Mesenteric fat pad (tissue), 1 donor: ENCODE data around the gene AGGF1. TPM values are rescaled to one million over a fixed set of nuclear protein-coding genes. Genes with fewer than 3 reads are reported as not detected.
"Not testable (repeated sequence)": the region's sequence is repeated elsewhere in the genome, so short reads cannot be mapped to it uniquely, and the experiment has no call there.

ENCODE experiments used
- DNase-seq: peaks from one replicate; pipeline ENCODE4 v3.0.0-alpha.2; 2020; ENCODE audit warnings: low spot score
- total RNA-seq: library from RNA; stranded (reverse); fragmentation: NEBNext Ultra II Directional; extraction: Animal tissue kit (Norgen Biotek cat#: 25700); gene quantifications from one replicate; pipeline ENCODE4 v1.2.1, GENCODE V29; 2021
- donor health status: DM: yes; HTN: yes; CAD: no.

Gene AGGF1
- total RNA-seq, 1 donor from 2014 or later: 21.7 TPM

- DNase-seq: no peak
Measured at GRCh38 chr5:77022511-77023417, 7.4 kb upstream of the AGGF1 start.

- DNase-seq: no peak
Measured at GRCh38 chr5:77024490-77024889, 5.7 kb upstream of the AGGF1 start.

GRCh38 chr5:77028631-77029375 lies 1.4 kb upstream of the AGGF1 start:
- DNase-seq: no peak

GRCh38 chr5:77029376-77029885 lies 773 bp upstream of the AGGF1 start:
- no peak for DNase-seq

GRCh38 chr5:77031891-77032290 lies 1.7 kb downstream of the AGGF1 start:
- DNase-seq: no peak

- no peak for DNase-seq
Measured at GRCh38 chr5:77032635-77033034, 2.4 kb downstream of the AGGF1 start.

GRCh38 chr5:77033338-77033737 lies 3.1 kb downstream of the AGGF1 start:
- DNase-seq: no peak

- DNase-seq: no peak
Measured at GRCh38 chr5:77035950-77036349, 5.7 kb downstream of the AGGF1 start.

- DNase-seq: no peak
Measured at GRCh38 chr5:77046416-77047073, 16.3 kb downstream of the AGGF1 start.

- no peak for DNase-seq
Measured at GRCh38 chr5:77064040-77064439, 33.8 kb downstream of the AGGF1 start.

GRCh38 chr5:77065256-77065655 lies 35.1 kb downstream of the AGGF1 start:
- DNase-seq: no peak

- no peak for DNase-seq
Measured at GRCh38 chr5:77066184-77066583, 36.0 kb downstream of the AGGF1 start.

- DNase-seq: no peak
Measured at GRCh38 chr5:77066823-77067442, 36.7 kb downstream of the AGGF1 start.

- DNase-seq: no peak
Measured at GRCh38 chr5:77073667-77074066, 43.5 kb downstream of the AGGF1 start.

GRCh38 chr5:77074745-77075144 lies 44.5 kb downstream of the AGGF1 start:
- no peak for DNase-seq

GRCh38 chr5:77076961-77077828 lies 47.0 kb downstream of the AGGF1 start:
- DNase-seq: peak; percentile 93

GRCh38 chr5:77077829-77078176 lies 47.6 kb downstream of the AGGF1 start:
- DNase-seq: no peak

GRCh38 chr5:77080479-77080878 lies 50.3 kb downstream of the AGGF1 start:
- not testable (repeated sequence) for DNase-seq

- DNase-seq: no peak
Measured at GRCh38 chr5:77080905-77081304, 50.7 kb downstream of the AGGF1 start.

- DNase-seq: no peak
Measured at GRCh38 chr5:77082280-77082679, 52.1 kb downstream of the AGGF1 start.
